SU-DHL-6 (cell line): Measurements from ENCODE around the gene ITPR3.

Experiments used
- EZH2phosphoT487 ChIP-seq: fragments of 200-600 bp; sonication (generic), shearing (Covaris generic); conservative IDR thresholded peaks from 2 replicates; pipeline ENCODE4 v1.6.1; 2018; ENCODE audit warnings: mild to moderate bottlenecking, antibody characterized with exemption, low read length, moderate library complexity, mixed read lengths
- TF ChIP-seq, protein P1 (sequence below): fragments of 200-600 bp; sonication (generic); IDR thresholded peaks from one replicate; pipeline ENCODE4 v1.5.1; 2017; ENCODE audit warnings: antibody characterized with exemption, mild to moderate bottlenecking, low read length, moderate library complexity; ENCODE audit not compliant: insufficient read depth, poor library complexity, severe bottlenecking

- TF ChIP-seq, protein P1, sequence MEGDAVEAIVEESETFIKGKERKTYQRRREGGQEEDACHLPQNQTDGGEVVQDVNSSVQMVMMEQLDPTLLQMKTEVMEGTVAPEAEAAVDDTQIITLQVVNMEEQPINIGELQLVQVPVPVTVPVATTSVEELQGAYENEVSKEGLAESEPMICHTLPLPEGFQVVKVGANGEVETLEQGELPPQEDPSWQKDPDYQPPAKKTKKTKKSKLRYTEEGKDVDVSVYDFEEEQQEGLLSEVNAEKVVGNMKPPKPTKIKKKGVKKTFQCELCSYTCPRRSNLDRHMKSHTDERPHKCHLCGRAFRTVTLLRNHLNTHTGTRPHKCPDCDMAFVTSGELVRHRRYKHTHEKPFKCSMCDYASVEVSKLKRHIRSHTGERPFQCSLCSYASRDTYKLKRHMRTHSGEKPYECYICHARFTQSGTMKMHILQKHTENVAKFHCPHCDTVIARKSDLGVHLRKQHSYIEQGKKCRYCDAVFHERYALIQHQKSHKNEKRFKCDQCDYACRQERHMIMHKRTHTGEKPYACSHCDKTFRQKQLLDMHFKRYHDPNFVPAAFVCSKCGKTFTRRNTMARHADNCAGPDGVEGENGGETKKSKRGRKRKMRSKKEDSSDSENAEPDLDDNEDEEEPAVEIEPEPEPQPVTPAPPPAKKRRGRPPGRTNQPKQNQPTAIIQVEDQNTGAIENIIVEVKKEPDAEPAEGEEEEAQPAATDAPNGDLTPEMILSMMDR: no peak
- no peak for TF ChIP-seq EZH2phosphoT487
These were observed 20.5 kb downstream of the ITPR3 start for GRCh38 chr6:33641602-33642001.
